Measurements from ENCODE around the gene FRS3.

The FRS3 gene

DNA sequence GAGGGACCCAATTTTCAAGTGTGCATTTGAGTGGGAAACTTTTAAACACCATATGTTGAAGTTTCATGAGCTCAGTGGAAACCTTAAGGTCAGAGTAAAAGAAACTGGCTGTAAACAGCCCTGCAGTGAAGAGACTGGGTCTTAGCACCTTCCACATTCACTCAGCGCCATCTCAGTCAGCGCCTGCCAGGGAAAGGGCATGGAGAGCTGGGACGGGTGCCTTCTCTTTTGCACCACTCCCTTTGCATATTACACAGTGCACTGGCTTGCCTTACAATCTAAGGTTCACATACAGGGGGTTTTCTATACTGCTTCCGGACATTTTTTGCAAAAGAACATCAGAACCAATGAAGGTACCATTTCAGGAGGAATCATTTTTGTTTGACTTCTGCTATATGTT lies 12.3 kb upstream of the FRS3 start:
- in situ Hi-C loops (cut with HindIII; ENCODE audit: low sequenced_read_pairs) = loop anchor here (25.0 kb wide), 1 partner anchor 245 kb away; no protein-coding TSS in a partner anchor

DNA sequence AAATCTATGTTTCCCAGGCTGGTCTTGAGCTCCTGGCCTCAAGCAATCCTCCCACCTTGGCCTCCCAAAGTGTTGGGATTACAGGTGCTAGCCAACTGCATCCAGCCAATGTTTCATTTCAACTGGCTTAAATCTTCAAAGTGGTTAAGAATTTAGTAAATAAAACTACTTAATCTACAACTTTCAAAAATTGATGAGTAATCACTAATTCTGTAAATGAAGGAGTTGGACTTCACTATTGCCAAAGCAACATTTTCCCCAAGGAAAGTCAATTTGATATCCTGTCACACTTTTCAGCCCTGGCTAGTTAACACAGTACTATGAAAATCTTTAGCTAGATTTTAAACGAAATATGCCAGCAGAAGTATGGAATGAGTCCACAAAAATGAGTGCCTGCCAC lies 11.6 kb upstream of the FRS3 start:
- in situ Hi-C loops (cut with HindIII; ENCODE audit: low sequenced_read_pairs) = loop anchor here (25.0 kb wide), 1 partner anchor 246 kb away; no protein-coding TSS in a partner anchor

DNA sequence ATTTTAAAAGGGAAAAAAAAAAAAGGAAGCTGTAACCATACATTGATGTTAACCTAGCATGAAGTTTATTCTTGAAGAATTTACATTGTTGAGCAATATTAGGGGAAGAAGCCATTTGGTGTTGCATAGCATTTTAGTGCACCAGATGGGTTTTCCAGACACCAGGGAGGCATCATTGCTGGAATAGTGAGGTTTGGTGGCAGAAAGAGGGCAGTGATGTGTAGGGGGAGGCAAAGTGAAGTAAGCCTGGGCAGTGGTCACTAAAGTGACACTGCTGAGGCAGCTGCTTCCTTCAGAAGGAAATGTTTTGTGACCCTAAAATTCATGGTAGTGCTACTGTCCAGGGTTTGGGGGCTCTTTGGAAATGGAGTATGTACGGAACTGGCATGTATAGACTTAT lies 10.3 kb upstream of the FRS3 start:
- in situ Hi-C loops (cut with HindIII; ENCODE audit: low sequenced_read_pairs) = loop anchor here (25.0 kb wide), 1 partner anchor 247 kb away; no protein-coding TSS in a partner anchor

DNA sequence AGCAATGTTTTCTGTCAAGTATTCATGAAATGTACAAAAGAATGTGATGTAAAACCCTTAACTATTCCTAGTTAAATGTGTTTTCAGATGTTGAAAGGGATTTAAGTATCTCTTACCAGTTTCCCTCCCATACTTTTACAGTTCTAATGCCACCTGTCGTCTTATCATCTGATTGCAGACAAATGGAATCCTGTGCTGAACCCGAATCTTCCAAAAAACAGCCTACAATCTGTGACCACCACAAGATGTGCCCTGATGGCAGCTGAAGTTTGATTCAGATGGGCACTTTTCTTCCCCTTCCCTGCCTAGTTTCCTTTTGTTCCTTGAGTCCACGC lies 9.7 kb upstream of the FRS3 start:
- in situ Hi-C loops (cut with HindIII; ENCODE audit: low sequenced_read_pairs) = loop anchor here (5.0 to 25.0 kb wide), 2 partner anchors 83 to 248 kb away; no protein-coding TSS in a partner anchor

DNA sequence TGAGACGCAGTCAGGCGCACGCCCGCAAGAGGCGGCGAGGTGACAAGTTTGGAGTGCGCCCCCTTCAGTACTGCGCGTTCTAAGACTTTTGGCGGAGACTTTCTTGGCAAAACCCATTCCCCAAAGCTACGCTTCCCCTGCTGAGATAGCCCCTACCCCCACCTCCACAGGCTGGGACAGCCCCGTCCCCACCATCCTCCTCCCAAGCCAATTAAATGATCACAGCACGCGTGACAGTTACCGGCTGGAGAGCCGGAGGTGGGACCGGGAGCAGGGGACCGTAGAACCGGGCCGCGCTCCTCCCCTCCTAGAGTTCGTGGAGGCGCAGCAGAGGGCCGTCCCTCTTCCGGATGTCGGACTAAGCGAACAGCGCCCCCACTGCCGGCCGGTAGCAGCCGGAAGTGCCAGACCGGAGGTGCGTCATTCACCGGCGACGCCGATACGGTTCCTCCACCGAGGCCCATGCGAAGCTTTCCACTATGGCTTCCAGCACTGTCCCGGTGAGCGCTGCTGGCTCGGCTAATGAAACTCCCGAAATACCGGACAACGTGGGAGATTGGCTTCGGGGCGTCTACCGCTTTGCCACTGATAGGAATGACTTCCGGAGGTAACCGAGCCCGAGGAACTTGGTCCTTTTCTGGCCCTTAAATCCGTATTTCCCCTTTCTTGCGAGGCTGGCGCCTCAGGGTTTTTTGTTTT lies 7.7 kb upstream of the FRS3 start, which contains the start of gene TOMM6:
Gene TOMM6, plus strand, starts transcription at position 476 of the 699 bp plus-strand sequence. Its CDS starts 4 bp downstream, at position 480.
- in situ Hi-C loops (cut with HindIII; ENCODE audit: low sequenced_read_pairs) = loop anchor here (5.0 to 25.0 kb wide), 2 partner anchors 85 to 250 kb away; no protein-coding TSS in a partner anchor

DNA sequence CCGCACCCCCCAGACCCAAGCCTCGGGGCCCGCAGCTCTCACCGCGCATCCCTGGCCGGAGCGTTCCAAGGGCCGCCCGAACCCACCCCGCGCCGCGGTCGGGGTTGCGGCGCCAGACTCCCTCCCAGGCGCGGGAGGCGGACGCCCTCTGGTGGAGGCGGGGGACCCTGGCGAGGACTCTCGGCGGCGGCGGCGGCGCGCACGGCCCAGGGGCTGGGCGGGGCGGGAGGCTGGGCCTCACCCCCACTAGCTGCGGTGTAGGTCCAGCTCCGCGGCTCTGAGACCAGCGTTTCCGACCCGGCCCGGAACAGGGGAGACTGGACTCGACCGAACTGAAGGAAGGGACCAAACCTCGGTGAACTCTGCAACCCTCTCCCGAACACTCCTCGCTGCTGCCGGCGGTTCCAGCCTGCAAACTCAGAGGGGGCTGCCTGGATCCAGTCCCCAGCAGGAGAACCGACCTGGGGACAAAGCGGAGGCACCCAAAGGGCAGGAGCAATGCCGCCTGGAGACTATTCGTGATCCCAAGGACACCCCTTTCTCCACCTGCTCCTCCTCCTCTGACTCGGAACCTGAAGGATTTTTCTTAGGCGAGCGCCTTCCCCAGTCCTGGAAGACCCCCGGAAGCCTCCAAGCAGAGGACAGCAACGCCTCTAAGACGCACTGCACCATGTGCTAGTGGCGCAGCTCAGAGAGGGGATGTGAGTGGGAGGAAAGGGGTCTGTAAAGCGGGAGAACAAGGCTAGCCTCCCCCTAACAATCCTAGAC lies 6.9 kb upstream of the FRS3 start:
- in situ Hi-C loops (cut with HindIII; ENCODE audit: low sequenced_read_pairs) = loop anchor here (5.0 to 25.0 kb wide), 2 partner anchors 86 to 251 kb away; no protein-coding TSS in a partner anchor

DNA sequence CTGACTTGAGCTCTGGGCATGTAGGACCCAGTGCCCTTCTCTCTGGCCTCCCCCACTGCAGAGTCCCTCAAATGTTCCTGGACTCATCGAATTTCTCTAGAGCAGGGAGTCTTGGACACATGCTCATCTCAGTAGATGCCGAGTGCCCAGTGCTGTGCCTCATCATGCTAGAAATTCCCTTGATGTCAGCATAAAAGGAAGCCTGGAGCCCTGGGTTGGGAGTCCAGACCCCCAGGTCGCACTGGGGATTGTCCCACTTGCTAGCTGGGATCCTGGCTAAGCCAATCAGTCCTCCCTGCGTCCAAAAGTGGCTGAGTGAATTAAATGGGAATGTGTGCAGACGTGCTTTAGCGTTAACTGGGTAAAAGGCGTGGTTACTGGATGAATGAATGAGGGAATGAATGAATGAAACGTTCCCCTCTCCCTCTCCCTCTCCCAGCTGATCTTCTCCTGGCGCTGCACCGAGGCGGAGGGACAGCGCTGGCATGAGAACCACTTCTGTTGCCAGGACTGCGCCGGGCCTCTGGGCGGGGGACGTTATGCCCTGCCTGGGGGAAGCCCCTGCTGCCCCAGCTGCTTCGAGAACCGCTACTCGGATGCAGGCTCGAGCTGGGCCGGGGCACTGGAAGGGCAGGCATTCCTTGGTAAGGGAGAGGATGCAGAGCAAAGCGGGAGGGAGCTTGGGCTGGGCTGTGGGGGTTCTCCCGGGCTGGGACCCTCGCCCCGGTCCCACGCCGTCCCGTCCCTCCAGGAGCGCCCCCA lies 6.2 kb upstream of the FRS3 start:
- in situ Hi-C loops (cut with HindIII; ENCODE audit: low sequenced_read_pairs) = loop anchor here (5.0 to 25.0 kb wide), 2 partner anchors 86 to 251 kb away; no protein-coding TSS in a partner anchor

DNA sequence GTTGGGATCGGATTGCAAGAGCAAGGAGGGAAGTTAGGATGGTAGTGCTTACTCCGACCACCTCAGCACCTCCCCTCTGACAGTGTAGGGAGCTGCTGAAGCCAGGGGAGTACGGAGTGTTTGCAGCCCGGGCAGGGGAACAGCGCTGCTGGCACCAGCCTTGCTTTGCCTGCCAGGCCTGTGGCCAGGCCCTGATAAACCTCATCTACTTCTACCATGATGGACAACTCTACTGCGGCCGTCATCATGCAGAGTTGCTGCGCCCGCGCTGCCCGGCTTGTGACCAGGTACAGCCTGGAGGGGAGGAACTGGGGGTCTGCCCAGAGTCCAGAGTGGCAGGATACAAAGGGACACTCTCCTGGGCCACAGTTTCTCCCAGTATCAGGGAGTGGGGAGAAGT lies 5.6 kb upstream of the FRS3 start:
- in situ Hi-C loops (cut with HindIII; ENCODE audit: low sequenced_read_pairs) = loop anchor here (5.0 to 25.0 kb wide), 2 partner anchors 87 to 252 kb away; no protein-coding TSS in a partner anchor

DNA sequence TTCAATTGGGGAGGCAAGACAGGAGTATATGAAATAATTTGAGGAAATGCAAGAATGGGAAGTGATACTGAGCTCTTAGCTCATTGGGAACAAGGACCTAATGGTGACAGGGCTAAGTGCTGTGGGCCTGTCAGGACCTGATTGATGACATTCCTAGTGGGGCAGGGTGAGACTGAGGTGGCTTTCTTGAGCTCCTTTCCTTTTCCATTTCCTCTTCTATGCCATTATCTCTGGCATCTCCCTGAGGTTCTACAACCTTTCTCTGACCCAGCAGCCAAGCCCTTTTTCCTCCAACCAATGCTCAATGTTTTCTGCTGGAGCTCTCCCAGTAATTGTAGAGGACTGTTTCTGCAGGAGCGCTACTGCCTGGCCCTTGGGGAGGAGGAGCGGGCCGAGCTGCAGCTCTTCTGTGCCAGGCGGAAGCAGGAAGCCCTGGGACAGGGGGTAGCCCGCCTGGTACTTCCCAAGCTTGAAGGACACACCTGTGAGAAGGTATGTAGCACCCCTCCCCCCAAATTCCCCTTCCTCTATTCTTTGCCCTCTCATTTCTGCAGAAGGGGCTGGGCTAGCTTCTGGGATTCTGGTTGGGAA lies 5.0 kb upstream of the FRS3 start:
- in situ Hi-C loops (cut with HindIII; ENCODE audit: low sequenced_read_pairs) = loop anchor here (5.0 to 25.0 kb wide), 2 partner anchors 88 to 253 kb away; no protein-coding TSS in a partner anchor

DNA sequence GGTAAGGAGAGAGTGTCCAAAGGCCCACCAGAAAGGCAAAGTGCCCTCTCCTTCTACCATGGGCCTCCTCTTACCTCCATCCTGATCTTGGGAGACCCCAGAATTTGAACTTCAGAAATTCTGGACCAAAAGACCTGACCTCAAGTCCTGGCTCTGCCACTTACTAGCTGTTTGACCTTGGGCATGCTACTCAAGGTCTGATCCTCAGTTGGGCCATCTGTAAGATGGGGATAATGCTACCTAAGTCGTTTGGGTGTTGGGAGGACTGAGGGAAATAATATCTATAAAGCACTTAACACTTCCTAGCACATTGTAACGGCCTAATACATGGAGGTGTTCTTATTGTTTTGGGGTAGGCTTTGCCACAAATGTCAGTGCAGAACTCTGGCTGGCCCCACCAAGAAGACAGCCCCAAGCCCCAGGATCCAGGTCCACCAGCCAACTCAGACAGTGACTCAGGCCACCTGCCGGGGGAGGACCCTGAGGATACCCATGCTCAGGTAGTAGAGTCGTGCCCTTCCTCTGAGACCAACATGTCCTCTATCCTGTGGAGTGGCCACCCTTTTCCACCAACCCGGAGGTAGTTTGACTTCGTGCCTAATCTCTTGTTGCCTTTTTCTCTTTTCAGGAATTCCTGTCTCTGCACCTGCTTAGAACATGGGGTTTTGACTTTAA lies 3.5 kb upstream of the FRS3 start:
- in situ Hi-C loops (cut with HindIII; ENCODE audit: low sequenced_read_pairs) = loop anchor here (25.0 kb wide), 1 partner anchor 254 kb away; no protein-coding TSS in a partner anchor

DNA sequence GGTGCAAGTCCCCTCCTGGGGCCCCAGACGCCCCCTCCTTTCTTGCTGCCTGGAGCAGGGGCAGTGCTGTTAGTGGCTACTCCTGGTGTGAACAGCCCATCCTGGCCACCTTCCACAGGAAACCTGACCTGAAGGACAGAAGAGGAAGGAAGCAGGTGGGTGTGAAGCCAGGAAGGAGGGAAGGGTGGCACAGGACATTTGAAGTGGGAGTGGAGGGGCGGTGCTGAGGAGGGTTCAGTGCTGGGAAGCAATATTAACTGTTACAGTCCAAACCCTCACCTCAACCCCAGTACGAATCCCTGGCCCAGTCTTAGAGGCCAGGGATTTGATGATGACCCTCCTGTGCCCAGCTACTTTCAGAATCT lies 1.6 kb upstream of the FRS3 start:
- in situ Hi-C loops (cut with HindIII; ENCODE audit: low sequenced_read_pairs) = loop anchor here (25.0 kb wide), 1 partner anchor 256 kb away; no protein-coding TSS in a partner anchor

DNA sequence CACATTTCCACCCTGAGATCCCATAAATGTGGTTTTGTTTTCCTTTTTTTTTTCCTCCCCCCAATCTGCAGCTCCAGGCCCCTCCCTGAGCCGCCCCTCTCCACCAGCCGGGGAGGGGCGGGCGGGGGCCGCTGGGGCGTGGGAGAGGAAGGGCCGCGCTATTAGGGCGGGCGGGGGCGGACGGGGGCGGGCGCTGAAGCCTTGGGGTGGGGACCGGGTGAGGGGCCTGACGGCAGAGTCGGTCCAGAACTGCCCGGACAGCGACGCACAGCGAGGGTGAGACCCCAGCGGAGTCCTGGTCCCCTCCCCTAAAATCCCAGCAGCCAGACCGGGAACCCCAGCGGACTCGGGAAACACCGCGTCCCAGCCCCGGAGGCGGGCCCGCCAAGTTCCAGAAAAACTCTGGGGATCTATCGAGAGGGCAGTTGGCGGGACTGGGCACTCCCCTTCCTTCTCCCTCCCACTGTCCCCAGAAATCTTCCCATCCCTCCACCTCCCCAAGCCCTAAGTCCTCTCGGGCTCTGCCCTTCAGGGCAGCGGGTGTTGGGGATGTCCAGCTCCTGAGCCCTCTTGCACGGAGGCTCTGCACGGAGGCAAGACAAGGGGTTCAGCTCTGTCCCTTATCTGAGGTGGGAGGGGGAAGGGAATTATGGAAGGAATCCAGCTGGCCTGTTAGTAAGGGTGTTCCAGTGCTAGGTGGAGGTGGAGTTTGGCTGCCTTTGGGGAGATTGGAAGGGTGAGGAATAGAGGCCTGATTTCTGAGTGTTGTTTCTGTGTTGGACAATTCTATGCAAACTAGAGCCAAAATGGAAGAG lies 1.1 kb upstream of the FRS3 start, which contains the start of gene PRICKLE4:
Gene PRICKLE4, plus strand, starts transcription at position 232 of the 815 bp plus-strand sequence. CDS start 2,692 bp downstream, outside the sequence.
- in situ Hi-C loops (cut with HindIII; ENCODE audit: low sequenced_read_pairs) = loop anchor here (25.0 kb wide), 1 partner anchor 257 kb away; no protein-coding TSS in a partner anchor

DNA sequence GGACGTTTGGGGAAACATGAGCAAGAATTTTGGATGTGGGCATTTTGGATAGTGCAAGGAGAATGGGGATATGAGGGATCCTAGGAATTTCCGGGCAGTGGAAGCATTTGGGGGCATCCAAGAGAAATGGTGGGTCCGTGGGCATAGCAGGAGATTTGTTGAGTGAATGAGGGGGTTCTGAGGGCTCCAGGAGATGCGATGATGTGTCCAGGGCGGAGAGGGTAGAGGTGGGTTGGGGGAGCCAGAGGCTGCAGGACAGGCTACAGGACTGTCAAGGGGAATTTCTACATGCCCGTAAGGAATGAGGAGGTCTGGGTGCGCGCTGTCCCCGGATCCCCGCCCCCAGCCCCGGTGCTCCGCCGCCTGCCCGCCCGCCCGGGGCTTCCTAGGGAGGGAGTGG lies 364 bp downstream of the FRS3 start:
- in situ Hi-C loops (cut with HindIII; ENCODE audit: low sequenced_read_pairs) = loop anchor here (25.0 kb wide), 1 partner anchor 258 kb away; no protein-coding TSS in a partner anchor

DNA sequence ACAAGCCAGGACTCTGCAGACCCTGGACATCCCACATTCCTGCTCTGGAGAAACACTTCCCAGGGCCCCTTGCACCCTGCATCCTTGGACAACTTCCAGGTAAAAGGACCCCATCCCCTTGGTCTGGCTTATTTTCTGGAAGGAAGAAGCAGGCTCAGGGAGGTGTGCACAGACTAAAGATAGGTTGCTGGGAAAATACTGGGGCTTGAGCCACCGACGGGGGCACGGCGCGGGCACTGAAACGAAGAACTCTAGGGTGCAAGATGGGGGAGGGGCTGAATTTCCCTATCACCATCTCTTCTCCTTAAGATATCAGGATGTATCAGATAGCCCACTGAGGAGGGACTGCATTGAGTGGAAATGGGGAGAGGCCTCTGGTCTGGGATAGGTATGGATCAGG lies 805 bp downstream of the FRS3 start:
- in situ Hi-C loops (cut with HindIII; ENCODE audit: low sequenced_read_pairs) = loop anchor here (25.0 kb wide), 1 partner anchor 258 kb away; no protein-coding TSS in a partner anchor

DNA sequence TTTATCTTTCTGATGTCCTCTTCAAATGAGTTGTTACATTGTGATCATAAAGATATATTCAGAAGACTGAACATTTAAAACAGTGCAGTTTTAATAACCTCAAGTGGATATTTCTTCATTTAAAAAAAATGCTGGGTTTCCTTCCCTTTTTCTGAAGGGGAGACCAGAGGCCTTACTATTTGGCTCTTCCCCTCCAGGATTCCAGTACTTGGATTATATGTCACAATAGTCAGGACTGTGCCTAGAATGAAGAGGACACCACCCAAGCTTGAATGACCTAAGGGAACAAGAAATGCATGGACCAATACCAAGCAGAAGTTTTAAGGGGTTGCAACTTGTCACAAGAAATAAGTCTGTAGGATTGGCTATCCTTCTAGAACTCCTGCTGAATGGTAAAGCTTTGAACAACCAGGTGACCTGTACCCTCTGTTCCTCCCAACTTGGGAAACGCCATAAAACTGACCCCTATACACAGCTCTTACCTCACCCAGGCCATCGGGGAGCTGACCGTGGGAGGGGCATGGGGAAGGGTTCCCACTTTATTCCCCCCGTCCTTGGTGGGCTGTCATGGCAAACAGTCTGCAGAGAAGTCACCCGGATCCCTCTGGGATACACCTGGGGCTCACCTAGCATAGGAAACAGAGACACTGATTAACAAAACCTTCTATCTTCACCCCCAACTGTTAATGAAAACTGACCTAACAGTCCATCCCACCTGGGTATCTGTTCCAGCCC lies 2.0 kb downstream of the FRS3 start:
- in situ Hi-C loops (cut with HindIII; ENCODE audit: low sequenced_read_pairs) = loop anchor here (25.0 kb wide), 1 partner anchor 260 kb away; no protein-coding TSS in a partner anchor

DNA sequence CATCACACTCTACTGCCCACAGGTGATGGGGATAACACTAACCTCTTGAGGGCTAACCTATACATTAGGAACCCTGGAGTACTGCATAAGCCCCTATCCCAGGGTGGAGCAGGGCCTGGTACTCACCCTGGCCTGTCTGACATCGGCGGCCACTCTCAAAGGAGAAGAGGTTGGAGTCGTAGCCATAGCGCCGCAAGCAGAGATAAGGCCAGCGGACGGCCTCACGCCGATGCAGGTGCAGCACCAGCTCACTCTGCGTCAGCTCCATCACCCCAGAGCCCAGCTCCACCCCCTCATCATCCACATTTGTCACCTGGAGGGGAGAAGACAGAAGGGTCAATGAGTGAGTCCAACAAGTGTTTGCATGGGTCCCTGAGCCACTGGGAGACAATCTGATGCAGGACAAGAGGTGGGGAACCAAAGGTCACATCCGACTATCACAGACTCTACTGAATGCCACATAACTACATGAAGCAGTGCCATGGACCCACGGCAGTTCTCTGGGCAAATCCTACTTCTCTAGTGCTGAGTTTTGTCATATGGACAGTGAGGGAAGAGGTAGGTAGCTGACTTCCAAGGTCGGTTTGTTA lies 4.3 kb downstream of the FRS3 start:
- in situ Hi-C loops (cut with HindIII; ENCODE audit: low sequenced_read_pairs) = loop anchor here (25.0 kb wide), 1 partner anchor 262 kb away; no protein-coding TSS in a partner anchor

DNA sequence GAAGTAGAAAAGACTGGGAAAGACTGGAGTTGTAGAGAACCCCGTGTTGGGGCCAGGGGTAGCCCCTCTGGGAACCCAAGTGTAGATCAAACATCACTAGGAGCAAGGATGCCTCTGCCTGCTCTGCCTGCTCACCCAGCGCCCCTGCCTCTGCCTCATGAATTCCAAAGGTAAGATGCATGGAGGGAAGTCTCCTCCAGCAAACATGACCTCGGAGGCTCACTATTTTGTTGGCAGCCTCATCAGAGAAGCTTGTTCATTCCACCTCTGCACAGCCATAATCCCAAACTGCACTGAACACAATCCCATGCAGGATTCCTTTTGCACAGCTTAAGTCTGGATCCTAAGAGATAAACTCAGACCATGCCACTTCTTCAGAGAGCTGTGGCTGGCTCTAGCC lies 4.9 kb downstream of the FRS3 start:
- in situ Hi-C loops (cut with HindIII; ENCODE audit: low sequenced_read_pairs) = loop anchor here (25.0 kb wide), 1 partner anchor 262 kb away; no protein-coding TSS in a partner anchor

Measured in DLD1 (cell line).